HEK293 (cell line): ENCODE data around the gene RASA1.

Source experiments
- CTCF ChIA-PET: fragments of 350-600 bp; formaldehyde crosslinking; extraction: SDS; loops from one replicate; lab custom pipeline; 2021; ENCODE audit warnings: antibody characterized with exemption; lab: Yijun Ruan, JAX
- POLR2A ChIA-PET: fragments of 300-600 bp; formaldehyde crosslinking; extraction: SDS; loops from one replicate; lab custom pipeline; 2020; ENCODE audit warnings: antibody characterized with exemption, inconsistent platforms; lab: Yijun Ruan, JAX
- H3K27ac ChIP-seq: fragments of 200-500 bp; sonication (Bioruptor generic); 2 replicates; pipeline ENCODE4 v1.5.1; 2014; ENCODE audit warnings: low read depth, low read length, control low read depth, inconsistent platforms; ENCODE audit errors: extremely low read depth
- H3K36me3 ChIP-seq, 2 experiments: fragments of 200-500 bp in 1 of 2; sonication (Bioruptor generic) in 1 of 2; 1 replicate in 1 of 2; 2 replicates in 1 of 2; pipeline ENCODE4 v1.5.1; 2014 to 2017; ENCODE audit warnings: inconsistent platforms in 2 of 2, low read length in 2 of 2; ENCODE audit not compliant: control insufficient read depth in 2 of 2, insufficient read depth in 1 of 2
- H3K4me1 ChIP-seq: fragments of 200-500 bp; sonication (Bioruptor generic); 2 replicates; pipeline ENCODE4 v1.5.1; 2014; ENCODE audit warnings: mild to moderate bottlenecking, low read length, inconsistent platforms; ENCODE audit not compliant: control insufficient read depth, insufficient read depth
- H3K4me3 ChIP-seq: 2 replicates; pipeline ENCODE4 v1.5.1; 2011; ENCODE audit warnings: low read depth, mild to moderate bottlenecking, control low read depth, low read length, moderate library complexity
- H3K9me3 ChIP-seq: fragments of 200-500 bp; sonication (Bioruptor generic); 2 replicates; pipeline ENCODE4 v1.5.1; 2014; ENCODE audit warnings: low read depth, low read length, inconsistent platforms; ENCODE audit not compliant: control insufficient read depth, insufficient read depth
- GLIS1 ChIP-seq: fragments of 450-650 bp; formaldehyde crosslinking; IDR thresholded peaks from 2 replicates; pipeline ENCODE4 v1.5.1; 2016; ENCODE audit warnings: missing biosample characterization, missing genetic modification characterization
- MYNN ChIP-seq: fragments of 450-650 bp; formaldehyde crosslinking; IDR thresholded peaks from 2 replicates; pipeline ENCODE4 v1.5.1; 2016; ENCODE audit warnings: missing biosample characterization, missing genetic modification characterization, borderline replicate concordance
- PBX3 ChIP-seq: sonication (generic); formaldehyde crosslinking; IDR thresholded peaks from 2 replicates; pipeline ENCODE4 v1.8.1; 2022; ENCODE audit warnings: mild to moderate bottlenecking, moderate library complexity, missing genetic modification reagents
- PRDM10 ChIP-seq: fragments of 450-650 bp; formaldehyde crosslinking; IDR thresholded peaks from 2 replicates; pipeline ENCODE4 v1.5.1; 2016; ENCODE audit warnings: missing biosample characterization, missing genetic modification characterization
- RBAK ChIP-seq: fragments of 450-650 bp; formaldehyde crosslinking; IDR thresholded peaks from 2 replicates; pipeline ENCODE4 v1.5.1; 2016; ENCODE audit warnings: missing biosample characterization, missing genetic modification characterization
- ZBTB49 ChIP-seq: fragments of 450-650 bp; formaldehyde crosslinking; IDR thresholded peaks from 2 replicates; pipeline ENCODE4 v1.5.1; 2016; ENCODE audit warnings: missing biosample characterization, missing genetic modification characterization, low read depth
- ZBTB6 ChIP-seq: fragments of 450-650 bp; formaldehyde crosslinking; IDR thresholded peaks from 2 replicates; pipeline ENCODE4 v1.5.1; 2017; ENCODE audit warnings: missing biosample characterization, missing genetic modification characterization
- ZNF132 ChIP-seq: fragments of 450-650 bp; formaldehyde crosslinking; IDR thresholded peaks from 2 replicates; pipeline ENCODE4 v1.5.1; 2017; ENCODE audit warnings: missing biosample characterization, missing genetic modification characterization, borderline replicate concordance
- ZNF155 ChIP-seq: fragments of 450-650 bp; formaldehyde crosslinking; IDR thresholded peaks from 2 replicates; pipeline ENCODE4 v1.5.1; 2016; ENCODE audit warnings: missing biosample characterization, missing genetic modification characterization
- ZNF174 ChIP-seq: fragments of 450-650 bp; formaldehyde crosslinking; IDR thresholded peaks from 2 replicates; pipeline ENCODE4 v1.5.0; 2017; ENCODE audit warnings: missing biosample characterization, mild to moderate bottlenecking, missing genetic modification characterization
- ZNF239 ChIP-seq: fragments of 450-650 bp; formaldehyde crosslinking; IDR thresholded peaks from 2 replicates; pipeline ENCODE4 v1.5.1; 2016; ENCODE audit warnings: missing biosample characterization, missing genetic modification characterization
- ZNF292 ChIP-seq: fragments of 450-650 bp; formaldehyde crosslinking; IDR thresholded peaks from 2 replicates; pipeline ENCODE4 v1.5.1; 2016; ENCODE audit warnings: low read depth, missing biosample characterization, missing genetic modification characterization, borderline replicate concordance
- ZNF530 ChIP-seq: fragments of 450-650 bp; formaldehyde crosslinking; IDR thresholded peaks from 2 replicates; pipeline ENCODE4 v1.5.1; 2016; ENCODE audit warnings: low read depth, missing biosample characterization, missing genetic modification characterization
- ZNF555 ChIP-seq: fragments of 450-650 bp; formaldehyde crosslinking; conservative IDR thresholded peaks from 2 replicates; pipeline ENCODE4 v1.5.1; 2017; ENCODE audit warnings: missing biosample characterization, mild to moderate bottlenecking, missing genetic modification characterization, inconsistent platforms
- ZNF558 ChIP-seq: fragments of 450-650 bp; formaldehyde crosslinking; IDR thresholded peaks from 2 replicates; pipeline ENCODE4 v1.5.1; 2016; ENCODE audit warnings: missing biosample characterization, missing genetic modification characterization
- ZNF621 ChIP-seq: fragments of 450-650 bp; formaldehyde crosslinking; IDR thresholded peaks from 2 replicates; pipeline ENCODE4 v1.5.1; 2017; ENCODE audit warnings: missing biosample characterization, missing genetic modification characterization
- ZNF624 ChIP-seq: fragments of 450-650 bp; formaldehyde crosslinking; IDR thresholded peaks from 2 replicates; pipeline ENCODE4 v1.5.1; 2017; ENCODE audit warnings: missing biosample characterization, missing genetic modification characterization
- ZNF660 ChIP-seq: fragments of 450-650 bp; IDR thresholded peaks from 2 replicates; pipeline ENCODE4 v1.5.1; 2018; ENCODE audit warnings: missing biosample characterization, mild to moderate bottlenecking, missing genetic modification characterization
- ZNF768 ChIP-seq: fragments of 450-650 bp; formaldehyde crosslinking; IDR thresholded peaks from 2 replicates; pipeline ENCODE4 v1.5.1; 2018; ENCODE audit warnings: missing biosample characterization, mild to moderate bottlenecking, missing genetic modification characterization
- ZNF776 ChIP-seq: fragments of 450-650 bp; formaldehyde crosslinking; IDR thresholded peaks from 2 replicates; pipeline ENCODE4 v1.5.0; 2017; ENCODE audit warnings: missing biosample characterization, missing genetic modification characterization, borderline replicate concordance
- TF ChIP-seq, protein P1 (sequence below): fragments of 450-650 bp; formaldehyde crosslinking; IDR thresholded peaks from 2 replicates; pipeline ENCODE4 v1.5.1; 2016; ENCODE audit warnings: missing biosample characterization, missing genetic modification characterization

Gene RASA1

DNA sequence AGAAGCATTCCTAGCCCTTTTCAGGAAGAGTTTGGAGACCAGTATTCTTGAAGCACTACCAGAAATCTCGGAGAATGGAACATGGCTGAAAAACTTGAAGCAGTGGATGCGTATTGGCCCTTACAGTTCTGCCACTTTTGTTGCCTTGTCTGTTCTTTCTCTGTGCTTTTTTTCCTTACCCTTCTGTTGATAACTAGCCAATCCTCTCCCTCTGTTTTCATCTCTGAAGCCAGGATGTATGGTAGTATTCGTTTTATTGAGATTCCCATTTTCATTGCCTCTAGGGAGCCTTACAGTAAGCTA lies 145.6 kb downstream of the RASA1 start:
- CTCF ChIA-PET: interaction anchor here (0.6 to 1.1 kb wide), 3 partner anchors 12 to 1291 kb away, joined by 3 read pairs; no protein-coding TSS in a partner anchor
- Histone ChIP-seq H3K36me3 (peaks cover 13 to 28% of the 10 kb centered on the region in 2 experiments; a peak in 2 of 3 replicates), H3K4me3 (peak overlapping the region; percentile 93), H3K9me3 (no peaks in the 10 kb centered on the region), H3K4me1 (peaks cover 5% of the 10 kb centered on the region; the same call in 1 of the 2 replicates), H3K27ac (no peak overlapping the region)
- TF ChIP-seq MYNN (tag by site-specific recombination): no peak
- no peak for TF ChIP-seq ZNF132
- no peak for TF ChIP-seq ZNF530 (tag by site-specific recombination)
- no peak for TF ChIP-seq PRDM10 (tag by site-specific recombination)
- TF ChIP-seq GLIS1: no peak
- no peak for TF ChIP-seq ZNF768 (tag by site-specific recombination)
- no peak for TF ChIP-seq ZNF555 (tag by site-specific recombination)
- TF ChIP-seq RBAK: no peak
- POLR2A ChIA-PET: interaction anchor here (1.9 kb wide), 1 partner anchor 13 kb away, joined by 7 read pairs; no protein-coding TSS in a partner anchor

GRCh38 chr5:87418506-87418905 lies 150.8 kb downstream of the RASA1 start:
- TF ChIP-seq ZNF624 (tag by site-specific recombination) (no peak), PBX3 (CRISPR knock-in tag) (no peak), ZNF660 (no peak), ZBTB49 (no peak), ZNF239 (tag by site-specific recombination) (no peak), ZNF155 (tag by site-specific recombination) (no peak), ZNF776 (no peak), ZNF558 (tag by site-specific recombination) (no peak), ZNF132 (no peak), ZBTB6 (tag by site-specific recombination) (no peak), ZNF621 (tag by site-specific recombination) (no peak), ZNF174 (tag by site-specific recombination) (no peak), ZNF292 (no peak)
- TF ChIP-seq, protein P1, sequence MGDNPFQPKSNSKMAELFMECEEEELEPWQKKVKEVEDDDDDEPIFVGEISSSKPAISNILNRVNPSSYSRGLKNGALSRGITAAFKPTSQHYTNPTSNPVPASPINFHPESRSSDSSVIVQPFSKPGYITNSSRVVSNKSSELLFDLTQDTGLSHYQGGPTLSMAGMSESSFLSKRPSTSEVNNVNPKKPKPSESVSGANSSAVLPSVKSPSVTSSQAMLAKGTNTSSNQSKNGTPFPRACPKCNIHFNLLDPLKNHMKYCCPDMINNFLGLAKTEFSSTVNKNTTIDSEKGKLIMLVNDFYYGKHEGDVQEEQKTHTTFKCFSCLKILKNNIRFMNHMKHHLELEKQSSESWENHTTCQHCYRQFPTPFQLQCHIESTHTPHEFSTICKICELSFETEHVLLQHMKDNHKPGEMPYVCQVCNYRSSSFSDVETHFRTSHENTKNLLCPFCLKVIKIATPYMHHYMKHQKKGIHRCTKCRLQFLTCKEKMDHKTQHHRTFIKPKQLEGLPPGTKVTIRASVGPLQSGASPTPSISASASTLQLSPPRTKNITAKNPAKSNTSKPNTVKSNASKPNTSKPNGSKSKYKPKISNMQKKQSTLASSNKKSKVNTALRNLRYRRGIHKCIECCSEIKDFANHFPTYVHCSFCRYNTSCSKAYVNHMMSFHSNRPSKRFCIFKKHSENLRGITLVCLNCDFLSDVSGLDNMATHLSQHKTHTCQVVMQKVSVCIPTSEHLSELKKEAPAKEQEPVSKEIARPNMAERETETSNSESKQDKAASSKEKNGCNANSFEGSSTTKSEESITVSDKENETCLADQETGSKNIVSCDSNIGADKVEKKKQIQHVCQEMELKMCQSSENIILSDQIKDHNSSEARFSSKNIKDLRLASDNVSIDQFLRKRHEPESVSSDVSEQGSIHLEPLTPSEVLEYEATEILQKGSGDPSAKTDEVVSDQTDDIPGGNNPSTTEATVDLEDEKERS: no peak
- POLR2A ChIA-PET: no interaction called here
- Histone ChIP-seq H3K4me3 (no peak overlapping the region), H3K9me3 (no peaks in the 10 kb centered on the region), H3K36me3 (no peaks in the 10 kb centered on the region), H3K4me1 (no peaks in the 10 kb centered on the region), H3K27ac (no peak overlapping the region)
- CTCF ChIA-PET: no interaction called here
